B cell (primary cell): ENCODE results near the gene TMEM131L. TPM values are rescaled to one million over a fixed set of nuclear protein-coding genes. Genes with fewer than 3 reads are reported as not detected.
A peak's percentile ranks its signal among the peaks of the same experiment; 100 is the strongest.

ENCODE experiments used
- ATAC-seq: fragments of 200-7000 bp; cut with Tn5 transposase; one replicate; pipeline ENCODE4 v1.10.0; 2021; ENCODE audit warnings: low read depth, mild to moderate bottlenecking, moderate number of reproducible peaks, moderate library complexity
- CTCF ChIA-PET: fragments of 350-600 bp; sonication (Branson Sonifier 250); formaldehyde crosslinking; loops from one replicate; lab custom pipeline; 2021; ENCODE audit warnings: antibody characterized with exemption, inconsistent platforms; lab: Charles Lee
- POLR2A ChIA-PET: fragments of 350-600 bp; sonication (Branson Sonifier 250); formaldehyde crosslinking; loops from one replicate; lab custom pipeline; 2021; ENCODE audit warnings: antibody characterized with exemption; lab: Charles Lee
- DNase-seq: peaks from one replicate; pipeline ENCODE4 v3.0.0; 2013
- H2AFZ ChIP-seq: 2 replicates; pipeline ENCODE4 v1.6.1; 2012; ENCODE audit warnings: mild to moderate bottlenecking, low read depth, low read length; ENCODE audit not compliant: insufficient read depth, poor library complexity, severe bottlenecking
- H3K27ac ChIP-seq, 2 donors: 1 replicate in 1 of 2; 2 replicates in 1 of 2; pipeline ENCODE4 v1.5.1; 2012 to 2013; ENCODE audit warnings: low read length in 2 of 2, mild to moderate bottlenecking in 2 of 2, moderate library complexity in 1 of 2
- H3K27me3 ChIP-seq, 4 experiments: fragments of 200-600 bp in 1 of 4; sonication (generic) in 1 of 4; replicated peaks in 1 of 4; 1 replicate in 2 of 4; 2 replicates in 2 of 4; pipeline versions ENCODE4 v1.6.1 to v1.7.0; 2013 to 2016; ENCODE audit warnings: low read length in 3 of 4, mild to moderate bottlenecking in 2 of 4, mixed read lengths in 1 of 4, moderate library complexity in 1 of 4; ENCODE audit not compliant: insufficient read depth in 4 of 4, control insufficient read depth in 3 of 4; ENCODE audit errors: control extremely low read depth in 1 of 4
- H3K36me3 ChIP-seq, 2 experiments: replicated peaks in 1 of 2; 1 replicate in 1 of 2; 2 replicates in 1 of 2; pipeline versions ENCODE4 v1.6.1 to v1.7.1; 2013; ENCODE audit warnings: low read length in 1 of 2; ENCODE audit not compliant: insufficient read depth in 2 of 2, control insufficient read depth in 1 of 2; ENCODE audit errors: control extremely low read depth in 1 of 2, extremely low read depth in 1 of 2
- H3K4me1 ChIP-seq, 2 donors: fragments of 200-600 bp in 1 of 2; sonication (generic) in 1 of 2; 1 replicate in 1 of 2; 2 replicates in 1 of 2; pipeline versions ENCODE4 v1.5.1 to v1.6.1; 2013 to 2017; ENCODE audit warnings: low read length in 2 of 2; ENCODE audit not compliant: control insufficient read depth in 2 of 2, insufficient read depth in 2 of 2
- H3K4me2 ChIP-seq: replicated peaks from 2 replicates; pipeline ENCODE3; 2012; ENCODE audit warnings: mild to moderate bottlenecking, low read depth, low read length; ENCODE audit not compliant: poor library complexity, severe bottlenecking
- H3K4me3 ChIP-seq, 5 experiments: fragments of 200-600 bp in 1 of 5; sonication (generic) in 1 of 5; 1 replicate in 3 of 5; 2 replicates in 2 of 5; pipeline versions ENCODE4 v1.5.1 to v1.7.0; 2011 to 2016; ENCODE audit warnings: low read length in 4 of 5, mild to moderate bottlenecking in 4 of 5, low read depth in 2 of 5, control low read depth in 1 of 5, moderate library complexity in 1 of 5; ENCODE audit not compliant: insufficient read depth in 1 of 5; ENCODE audit errors: control extremely low read depth in 1 of 5, extremely low read depth in 1 of 5
- H3K79me2 ChIP-seq: fragments of 200-600 bp; sonication (generic); one replicate; pipeline ENCODE4 v1.6.0; 2016; ENCODE audit warnings: low read length; ENCODE audit not compliant: control insufficient read depth, insufficient read depth
- H3K9ac ChIP-seq: fragments of 200-600 bp; sonication (generic); 2 replicates; pipeline ENCODE4 v1.6.1; 2017; ENCODE audit warnings: mild to moderate bottlenecking, low read length, moderate library complexity
- H3K9me3 ChIP-seq, 3 donors: one replicate each; pipeline versions ENCODE4 v1.6.1 to v1.7.1; 2013; ENCODE audit warnings: low read length in 2 of 3; ENCODE audit not compliant: control insufficient read depth in 2 of 3, insufficient read depth in 1 of 3; ENCODE audit errors: control extremely low read depth in 1 of 3
- H4K20me1 ChIP-seq: 2 replicates; pipeline ENCODE4 v1.6.0; 2012; ENCODE audit warnings: mild to moderate bottlenecking, low read length; ENCODE audit not compliant: insufficient read depth, control insufficient read depth, poor library complexity, severe bottlenecking
- H3K27ac Mint-ChIP-seq: one replicate; pipeline ENCODE4 v1.8.0; 2021; ENCODE audit warnings: mixed read lengths
- H3K27me3 Mint-ChIP-seq: one replicate; pipeline ENCODE4 v1.8.0; 2021; ENCODE audit warnings: mixed read lengths
- H3K4me1 Mint-ChIP-seq: one replicate; pipeline ENCODE4 v1.8.0; 2021; ENCODE audit warnings: mixed read lengths
- H3K4me3 Mint-ChIP-seq: one replicate; pipeline ENCODE4 v1.8.0; 2021; ENCODE audit warnings: mixed read lengths
- H3K9me3 Mint-ChIP-seq: one replicate; pipeline ENCODE4 v1.8.0; 2022; ENCODE audit warnings: mixed read lengths; ENCODE audit not compliant: insufficient read depth
- EZH2 ChIP-seq: IDR thresholded peaks from 2 replicates; pipeline ENCODE4 v1.6.1; 2012; ENCODE audit warnings: borderline replicate concordance, low read depth, mild to moderate bottlenecking, moderate library complexity, low read length; ENCODE audit not compliant: insufficient read depth, poor library complexity, severe bottlenecking
- whole genome bisulfite sequencing: methylation state at CpG from one replicate; pipeline ENCODE4 v1.1.5; 2013; ENCODE audit warnings: missing lambda C conversion rate; ENCODE audit not compliant: insufficient coverage; 5-methylcytosine and 5-hydroxymethylcytosine counted together
- intact Hi-C: fragments of 100-400 bp; cut with micrococcal nuclease; formaldehyde crosslinking; loops from one replicate; pipeline ENCODE4 v1.10.0; 2022
- polyA plus RNA-seq: library from polyadenylated mRNA; depleted of rRNA; stranded (reverse); fragments of >200 nt; gene quantifications from 2 replicates; pipeline ENCODE4 v1.2.3, GENCODE V29; 2012
- total RNA-seq, 2 donors: library from RNA; stranded (reverse); fragments of 120-200 nt in 1 of 2; gene quantifications; 1 replicate in 1 of 2; 2 replicates in 1 of 2; pipeline versions ENCODE4 v1.2.3 to v1.2.4, GENCODE V29; 2013 to 2022
- TF ChIP-seq, protein P1 (sequence below): fragments of 200-600 bp; IDR thresholded peaks from one replicate; pipeline ENCODE4 v1.8.0; 2022; ENCODE audit warnings: antibody characterized with exemption, mild to moderate bottlenecking

The TMEM131L gene
- total and polyA plus RNA-seq, 2 donors (not counting 1 experiment from before 2014, with no cell fraction given), result 56.4 to 120 TPM

DNA sequence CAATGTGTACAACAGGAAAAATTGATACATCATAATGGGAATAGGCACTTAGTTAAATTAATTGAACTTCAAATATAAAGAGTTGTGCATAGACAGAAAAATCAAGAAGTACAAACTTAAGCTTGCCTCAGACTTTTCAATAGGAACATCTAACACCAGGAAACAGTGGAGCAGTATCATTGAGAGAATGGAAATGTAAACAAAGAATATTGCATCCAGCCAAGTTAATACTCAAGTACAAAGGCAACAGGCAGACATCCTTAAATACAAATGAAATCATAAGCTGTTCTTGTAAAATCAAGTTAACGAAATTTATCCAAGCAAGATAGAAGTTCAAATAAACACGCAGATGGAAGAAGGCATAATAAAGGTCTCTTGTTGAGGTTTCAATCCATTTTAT is 146.7 kb downstream of the TMEM131L start:
- no peak for ATAC-seq

GRCh38 chr4:153616006-153616555 is 149.9 kb downstream of the TMEM131L start:
- intact Hi-C loops, result no loop called here
- no peak for DNase-seq
- Histone ChIP-seq H2AFZ (no peak overlapping the region), H3K9me3 (no peaks in the 10 kb centered on the region), H3K4me1 (no peaks in the 10 kb centered on the region), H3K27ac (no peak overlapping the region), H3K4me3 (no peak overlapping the region), H3K36me3 (peaks cover 7 to 96% of the 10 kb centered on the region in 2 experiments), H3K79me2 (peaks cover 56% of the 10 kb centered on the region), H3K27me3 (no peaks in the 10 kb centered on the region), H3K4me2 (no peak overlapping the region), H3K9ac (no peak overlapping the region), H4K20me1 (peaks cover 52% of the 10 kb centered on the region)
- no peak overlapping the region for H3K4me3 Mint-ChIP-seq
- peaks cover 4% of the 10 kb centered on the region for H3K4me1 Mint-ChIP-seq
- TF ChIP-seq, protein P1, sequence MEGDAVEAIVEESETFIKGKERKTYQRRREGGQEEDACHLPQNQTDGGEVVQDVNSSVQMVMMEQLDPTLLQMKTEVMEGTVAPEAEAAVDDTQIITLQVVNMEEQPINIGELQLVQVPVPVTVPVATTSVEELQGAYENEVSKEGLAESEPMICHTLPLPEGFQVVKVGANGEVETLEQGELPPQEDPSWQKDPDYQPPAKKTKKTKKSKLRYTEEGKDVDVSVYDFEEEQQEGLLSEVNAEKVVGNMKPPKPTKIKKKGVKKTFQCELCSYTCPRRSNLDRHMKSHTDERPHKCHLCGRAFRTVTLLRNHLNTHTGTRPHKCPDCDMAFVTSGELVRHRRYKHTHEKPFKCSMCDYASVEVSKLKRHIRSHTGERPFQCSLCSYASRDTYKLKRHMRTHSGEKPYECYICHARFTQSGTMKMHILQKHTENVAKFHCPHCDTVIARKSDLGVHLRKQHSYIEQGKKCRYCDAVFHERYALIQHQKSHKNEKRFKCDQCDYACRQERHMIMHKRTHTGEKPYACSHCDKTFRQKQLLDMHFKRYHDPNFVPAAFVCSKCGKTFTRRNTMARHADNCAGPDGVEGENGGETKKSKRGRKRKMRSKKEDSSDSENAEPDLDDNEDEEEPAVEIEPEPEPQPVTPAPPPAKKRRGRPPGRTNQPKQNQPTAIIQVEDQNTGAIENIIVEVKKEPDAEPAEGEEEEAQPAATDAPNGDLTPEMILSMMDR, result no peak
- no peak for TF ChIP-seq EZH2
- no peaks in the 10 kb centered on the region for H3K27me3 Mint-ChIP-seq
- WGBS, result 78% methylated on average over 3 of the region's 8 CpGs
- H3K27ac Mint-ChIP-seq, result peak overlapping the region; percentile 67
- POLR2A ChIA-PET, result no interaction called here
- CTCF ChIA-PET, result interaction anchor here (0.6 to 1.6 kb wide), 3 partner anchors 18 to 134 kb away, joined by 3 to 4 read pairs (median 3); no protein-coding TSS in a partner anchor
- H3K9me3 Mint-ChIP-seq, result no peaks in the 10 kb centered on the region
- no peak for ATAC-seq

More for the DNA sequence above, 146.7 kb downstream of the TMEM131L start:
- H3K4me3 ChIP-seq, result no peak overlapping the region
- H3K9me3 Mint-ChIP-seq, result no peaks in the 10 kb centered on the region
- ChIA-PET POLR2A (no interaction called here), CTCF (no interaction called here)
- H3K4me3 Mint-ChIP-seq, result no peak overlapping the region
- H3K27me3 Mint-ChIP-seq, result no peaks in the 10 kb centered on the region
- H2AFZ ChIP-seq, result no peak overlapping the region
- no peak for DNase-seq
- H3K27ac Mint-ChIP-seq, result no peak overlapping the region
- peaks cover 0 to 3% (median 0%) of the 10 kb centered on the region in 3 donors for H3K9me3 ChIP-seq
- no CpG with 5 or more reads among the region's 2 CpGs for WGBS
- H3K9ac ChIP-seq, result no peak overlapping the region
- no peak overlapping the region for H3K4me2 ChIP-seq
- peaks cover 67% of the 10 kb centered on the region for H3K79me2 ChIP-seq
- TF ChIP-seq, protein P1, result no peak
- TF ChIP-seq EZH2, result no peak
- peaks cover 7 to 89% of the 10 kb centered on the region in 2 experiments for H3K36me3 ChIP-seq
- H3K4me1 Mint-ChIP-seq, result peaks cover 23% of the 10 kb centered on the region
- H3K27ac ChIP-seq, result no peak overlapping the region
- H3K4me1 ChIP-seq, result peaks cover 4 to 8% of the 10 kb centered on the region in 2 donors
- H3K27me3 ChIP-seq, result no peaks in the 10 kb centered on the region
- H4K20me1 ChIP-seq, result peaks cover 42% of the 10 kb centered on the region
- intact Hi-C loops, result no loop called here
